Natural killer cell (primary cell): ENCODE results near the gene TNFRSF11A. TPM values are rescaled to one million over a fixed set of nuclear protein-coding genes. Genes with fewer than 3 reads are reported as not detected.

Experiments
- ATAC-seq, 3 donors: fragments of 150-1000 bp in 2 of 3; fragments of 200-7000 bp in 1 of 3; cut with Tn5 transposase; 1 replicate in 1 of 3; 2 replicates in 2 of 3; pipeline ENCODE4 v1.10.0; 2021; ENCODE audit warnings: mild to moderate bottlenecking in 2 of 3, moderate library complexity in 2 of 3
- DNase-seq, 2 donors: peaks; one replicate each; pipeline versions ENCODE4 v3.0.0 to v3.0.0-alpha.2; 2013 to 2021; ENCODE audit warnings: mixed read lengths in 1 of 2
- H3K27ac ChIP-seq: one replicate; pipeline ENCODE4 v1.5.1; 2013; ENCODE audit warnings: mild to moderate bottlenecking, low read length
- H3K27me3 ChIP-seq: one replicate; pipeline ENCODE4 v1.6.1; 2013; ENCODE audit warnings: low read length; ENCODE audit not compliant: control insufficient read depth, insufficient read depth
- H3K36me3 ChIP-seq: one replicate; pipeline ENCODE4 v1.6.1; 2013; ENCODE audit warnings: low read length; ENCODE audit not compliant: control insufficient read depth, insufficient read depth
- H3K4me1 ChIP-seq: one replicate; pipeline ENCODE4 v1.6.1; 2013; ENCODE audit warnings: low read length; ENCODE audit not compliant: control insufficient read depth, insufficient read depth
- H3K4me3 ChIP-seq: one replicate; pipeline ENCODE4 v1.5.1; 2013; ENCODE audit warnings: low read length
- H3K9me3 ChIP-seq: one replicate; pipeline ENCODE4 v1.6.1; 2013; ENCODE audit warnings: low read length; ENCODE audit not compliant: control insufficient read depth, insufficient read depth
- H3K27ac Mint-ChIP-seq, 2 donors: one replicate each; pipeline ENCODE4 v1.8.0; 2022; ENCODE audit warnings: mild to moderate bottlenecking in 2 of 2, mixed read lengths in 2 of 2, moderate library complexity in 1 of 2
- H3K27me3 Mint-ChIP-seq, 2 donors: one replicate each; pipeline ENCODE4 v1.8.0; 2022; ENCODE audit warnings: low read depth in 2 of 2, mixed read lengths in 2 of 2
- H3K36me3 Mint-ChIP-seq: one replicate; pipeline ENCODE4 v1.8.0; 2022; ENCODE audit warnings: mixed read lengths
- H3K4me1 Mint-ChIP-seq, 2 donors: one replicate each; pipeline ENCODE4 v1.8.0; 2022; ENCODE audit warnings: mixed read lengths in 2 of 2
- H3K4me3 Mint-ChIP-seq: one replicate; pipeline ENCODE4 v1.8.0; 2022; ENCODE audit warnings: mild to moderate bottlenecking, moderate library complexity, mixed read lengths
- H3K9me3 Mint-ChIP-seq, 2 donors: one replicate each; pipeline ENCODE4 v1.8.0; 2022; ENCODE audit warnings: mixed read lengths in 2 of 2
- WGBS: methylation state at CpG from one replicate; pipeline ENCODE4 v1.1.7; 2013; ENCODE audit warnings: missing lambda C conversion rate; ENCODE audit not compliant: insufficient coverage; 5-methylcytosine and 5-hydroxymethylcytosine counted together
- intact Hi-C: fragments of 100-400 bp; cut with micrococcal nuclease; formaldehyde crosslinking; loops from one replicate; pipeline ENCODE4 v1.14.2; 2022
- total RNA-seq, 4 donors: library from RNA; stranded (reverse); fragments of 120-200 nt in 1 of 4; gene quantifications; one replicate each; pipeline versions ENCODE4 v1.2.3 to v1.2.4, GENCODE V29; 2013 to 2022
- TF ChIP-seq, protein P1 (sequence below): fragments of 200-600 bp; IDR thresholded peaks from one replicate; pipeline ENCODE4 v1.8.0; 2022; ENCODE audit warnings: antibody characterized with exemption

The TNFRSF11A gene
- total RNA-seq, 3 donors from 2014 or later (not counting 1 experiment from before 2014, with no cell fraction given), result 6.9 to 10.9 (median 8.8) TPM

DNA sequence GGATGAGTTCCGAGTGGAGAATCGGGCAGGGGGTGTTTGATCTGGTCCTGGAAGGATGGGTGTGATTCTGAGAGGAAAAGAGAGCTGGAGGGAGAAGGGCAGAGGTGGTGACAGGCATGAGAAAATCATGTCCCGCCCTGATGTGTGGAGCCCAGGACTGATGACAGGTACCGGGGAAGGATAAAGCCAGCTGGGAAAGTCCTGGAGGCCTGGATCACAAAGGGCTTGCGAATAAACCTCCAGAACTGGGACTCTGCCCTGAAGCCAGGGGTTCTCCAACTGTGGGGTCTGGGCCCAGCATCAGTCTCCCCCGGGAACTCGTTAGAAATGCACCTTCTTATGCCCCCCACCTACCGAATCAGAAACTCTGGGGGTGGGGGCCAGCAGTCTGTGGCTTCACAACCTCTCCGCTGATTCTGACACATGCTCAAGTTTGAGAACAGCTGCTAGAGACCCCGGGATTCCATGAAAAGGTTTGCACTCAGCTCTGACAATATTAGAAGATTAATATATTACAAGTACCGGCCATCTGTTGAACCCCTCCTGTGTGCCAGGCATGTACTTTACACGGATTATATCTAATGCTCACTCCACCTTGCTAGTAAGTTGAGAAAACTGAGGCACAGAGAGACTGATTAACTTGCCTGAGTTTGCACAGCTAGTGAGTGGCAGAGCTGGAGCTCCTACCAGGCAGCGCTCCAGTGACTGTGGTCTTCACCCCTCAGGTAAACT, 8.0 kb downstream of the TNFRSF11A start:
- DNase-seq (no peak), ATAC-seq (no peak)
- H3K4me3 ChIP-seq, result no peak overlapping the region
- Mint-ChIP-seq H3K36me3 (no peaks in the 10 kb centered on the region), H3K4me1 (peaks cover 34 to 44% of the 10 kb centered on the region in 2 donors), H3K4me3 (no peak overlapping the region), H3K27me3 (peaks cover 17 to 19% of the 10 kb centered on the region in 2 donors), H3K9me3 (no peaks in the 10 kb centered on the region), H3K27ac (peak overlapping the region in 1 of 2 donors; percentile 26)
- no peak overlapping the region for H3K27ac ChIP-seq
- 86% methylated on average over 13 of the region's 13 CpGs for WGBS
- intact Hi-C loops, result no loop called here
- TF ChIP-seq, protein P1, sequence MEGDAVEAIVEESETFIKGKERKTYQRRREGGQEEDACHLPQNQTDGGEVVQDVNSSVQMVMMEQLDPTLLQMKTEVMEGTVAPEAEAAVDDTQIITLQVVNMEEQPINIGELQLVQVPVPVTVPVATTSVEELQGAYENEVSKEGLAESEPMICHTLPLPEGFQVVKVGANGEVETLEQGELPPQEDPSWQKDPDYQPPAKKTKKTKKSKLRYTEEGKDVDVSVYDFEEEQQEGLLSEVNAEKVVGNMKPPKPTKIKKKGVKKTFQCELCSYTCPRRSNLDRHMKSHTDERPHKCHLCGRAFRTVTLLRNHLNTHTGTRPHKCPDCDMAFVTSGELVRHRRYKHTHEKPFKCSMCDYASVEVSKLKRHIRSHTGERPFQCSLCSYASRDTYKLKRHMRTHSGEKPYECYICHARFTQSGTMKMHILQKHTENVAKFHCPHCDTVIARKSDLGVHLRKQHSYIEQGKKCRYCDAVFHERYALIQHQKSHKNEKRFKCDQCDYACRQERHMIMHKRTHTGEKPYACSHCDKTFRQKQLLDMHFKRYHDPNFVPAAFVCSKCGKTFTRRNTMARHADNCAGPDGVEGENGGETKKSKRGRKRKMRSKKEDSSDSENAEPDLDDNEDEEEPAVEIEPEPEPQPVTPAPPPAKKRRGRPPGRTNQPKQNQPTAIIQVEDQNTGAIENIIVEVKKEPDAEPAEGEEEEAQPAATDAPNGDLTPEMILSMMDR, result no peak
- peaks cover 57% of the 10 kb centered on the region for H3K4me1 ChIP-seq
- no peaks in the 10 kb centered on the region for H3K27me3 ChIP-seq
- no peaks in the 10 kb centered on the region for H3K36me3 ChIP-seq
- H3K9me3 ChIP-seq, result no peaks in the 10 kb centered on the region

- Histone ChIP-seq H3K27ac (no peak overlapping the region), H3K36me3 (no peaks in the 10 kb centered on the region), H3K4me1 (peaks cover 51% of the 10 kb centered on the region), H3K27me3 (no peaks in the 10 kb centered on the region), H3K4me3 (no peak overlapping the region), H3K9me3 (no peaks in the 10 kb centered on the region)
- Mint-ChIP-seq H3K4me1 (peaks cover 29 to 37% of the 10 kb centered on the region in 2 donors), H3K27ac (no peak overlapping the region), H3K27me3 (peaks cover 15 to 19% of the 10 kb centered on the region in 2 donors), H3K9me3 (no peaks in the 10 kb centered on the region), H3K36me3 (no peaks in the 10 kb centered on the region), H3K4me3 (no peak overlapping the region)
- WGBS, result 90% methylated on average over 5 of the region's 8 CpGs
- intact Hi-C loops, result no loop called here
- TF ChIP-seq, protein P1, result no peak
- DNase-seq (no peak), ATAC-seq (no peak)
Observed at GRCh38 chr18:62334120-62334519, 9.0 kb downstream of the TNFRSF11A start.

- WGBS, result 77% methylated on average over 5 of the region's 5 CpGs
- ATAC-seq (no peak), DNase-seq (no peak)
- Histone ChIP-seq H3K4me3 (no peak overlapping the region), H3K27ac (no peak overlapping the region), H3K4me1 (peaks cover 40% of the 10 kb centered on the region), H3K9me3 (no peaks in the 10 kb centered on the region), H3K27me3 (no peaks in the 10 kb centered on the region), H3K36me3 (no peaks in the 10 kb centered on the region)
- no peaks in the 10 kb centered on the region for H3K36me3 Mint-ChIP-seq
- no peak overlapping the region for H3K27ac Mint-ChIP-seq
- H3K9me3 Mint-ChIP-seq, result no peaks in the 10 kb centered on the region
- peaks cover 10 to 19% of the 10 kb centered on the region in 2 donors for H3K27me3 Mint-ChIP-seq
- H3K4me3 Mint-ChIP-seq, result no peak overlapping the region
- intact Hi-C loops, result no loop called here
- TF ChIP-seq, protein P1, result no peak
- H3K4me1 Mint-ChIP-seq, result peaks cover 15 to 23% of the 10 kb centered on the region in 2 donors
Observed at GRCh38 chr18:62335494-62335893, 10.4 kb downstream of the TNFRSF11A start.
